NCI-H345 treated with DMSO at 0.1 percent for 48 hours (cell line): Measurements from ENCODE around the gene SPRTN.

ENCODE experiments used
- DNase-seq: peaks from one replicate; lab custom pipeline; 2025; ENCODE audit not compliant: unreplicated experiment; lab: John Stamatoyannopoulos, UW

SPRTN gene

DNA sequence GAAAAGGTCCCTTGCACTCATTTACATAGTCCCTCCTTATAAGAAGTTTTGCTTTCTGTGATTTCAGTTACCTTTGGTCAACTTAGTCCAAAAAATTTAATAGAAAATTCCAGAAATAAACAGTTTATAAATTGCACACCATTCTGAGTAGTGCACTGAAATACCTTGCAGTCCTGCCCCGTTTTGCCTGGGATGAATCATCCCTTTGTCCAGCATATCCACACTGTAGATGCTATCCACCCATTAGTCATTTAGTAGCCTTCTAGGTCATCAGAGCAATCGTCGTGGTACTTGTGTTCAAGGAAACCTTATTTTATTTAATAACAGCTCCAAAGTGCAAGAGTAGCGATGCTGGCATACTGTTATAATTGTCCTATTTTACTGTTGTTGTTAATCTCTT is 38.0 kb downstream of the SPRTN start:
- no peak for DNase-seq

DNA sequence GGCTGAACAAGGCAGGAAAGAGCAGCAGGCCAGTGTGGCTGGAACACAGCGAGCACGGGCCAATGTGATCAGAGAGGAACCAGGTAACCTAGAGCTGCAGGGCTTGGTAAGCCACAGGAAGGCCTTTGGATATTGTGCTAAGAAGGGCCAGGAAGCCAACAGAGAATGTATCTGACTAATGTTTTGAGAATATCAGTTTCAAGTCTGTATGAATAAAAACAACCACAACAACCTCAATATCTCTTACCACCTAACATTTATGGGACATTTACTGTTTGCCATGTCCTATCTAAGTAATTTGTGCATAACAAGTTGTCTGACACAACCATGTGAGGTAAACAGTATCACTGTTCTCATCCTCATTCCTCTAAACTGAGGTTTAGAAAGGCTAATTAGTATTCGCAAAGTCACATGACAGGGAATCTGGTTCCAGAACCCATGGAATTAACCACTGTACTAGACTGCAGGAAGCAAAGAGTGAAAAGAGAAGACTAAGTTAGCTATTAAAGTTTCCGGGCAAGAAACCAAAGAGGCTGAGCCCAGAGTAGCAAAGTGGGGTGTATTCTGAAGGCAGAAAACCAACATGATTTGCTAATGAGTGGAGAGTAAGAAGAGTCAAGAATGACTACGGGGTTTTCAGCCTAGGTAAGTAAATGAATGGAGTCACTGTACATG is 38.9 kb downstream of the SPRTN start:
- DNase-seq, result no peak

DNA sequence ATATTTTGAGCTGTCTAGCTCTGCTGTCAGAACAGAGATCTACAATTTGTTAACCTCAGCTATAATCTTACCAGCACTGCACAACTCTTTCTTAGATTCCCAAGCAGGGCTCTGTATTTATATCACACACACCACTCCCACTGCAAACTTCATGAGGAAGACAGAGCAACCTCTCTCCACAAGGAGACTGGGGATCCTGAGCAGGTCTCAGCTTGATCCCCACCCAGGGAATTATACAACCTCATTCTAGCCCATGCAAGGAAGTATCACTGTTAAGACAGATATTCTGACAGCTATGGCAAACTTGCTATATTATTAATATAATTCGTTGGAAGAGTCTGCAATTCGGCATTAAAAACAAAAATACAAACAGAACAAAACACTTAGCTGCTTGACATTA is 43.6 kb downstream of the SPRTN start:
- DNase-seq, result no peak

DNA sequence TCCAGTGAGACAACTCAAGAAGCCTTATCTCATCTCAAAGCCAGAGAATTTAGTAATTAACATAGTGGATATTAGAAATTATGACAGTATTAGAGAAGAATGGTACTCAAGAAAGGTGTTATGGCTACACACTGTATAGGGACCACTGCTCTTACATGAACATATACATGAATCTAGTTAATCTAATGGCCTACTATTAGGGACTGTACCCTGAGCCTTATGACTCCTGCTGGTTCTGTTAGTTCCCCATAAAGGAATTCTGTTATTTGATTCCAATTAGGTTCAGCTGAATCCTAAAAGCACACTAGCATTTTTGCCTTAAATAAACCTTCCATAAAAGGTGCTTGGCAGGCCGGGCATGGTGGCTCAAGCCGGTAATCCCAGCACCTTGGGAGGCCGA is 44.3 kb downstream of the SPRTN start:
- DNase-seq, result no peak

DNA sequence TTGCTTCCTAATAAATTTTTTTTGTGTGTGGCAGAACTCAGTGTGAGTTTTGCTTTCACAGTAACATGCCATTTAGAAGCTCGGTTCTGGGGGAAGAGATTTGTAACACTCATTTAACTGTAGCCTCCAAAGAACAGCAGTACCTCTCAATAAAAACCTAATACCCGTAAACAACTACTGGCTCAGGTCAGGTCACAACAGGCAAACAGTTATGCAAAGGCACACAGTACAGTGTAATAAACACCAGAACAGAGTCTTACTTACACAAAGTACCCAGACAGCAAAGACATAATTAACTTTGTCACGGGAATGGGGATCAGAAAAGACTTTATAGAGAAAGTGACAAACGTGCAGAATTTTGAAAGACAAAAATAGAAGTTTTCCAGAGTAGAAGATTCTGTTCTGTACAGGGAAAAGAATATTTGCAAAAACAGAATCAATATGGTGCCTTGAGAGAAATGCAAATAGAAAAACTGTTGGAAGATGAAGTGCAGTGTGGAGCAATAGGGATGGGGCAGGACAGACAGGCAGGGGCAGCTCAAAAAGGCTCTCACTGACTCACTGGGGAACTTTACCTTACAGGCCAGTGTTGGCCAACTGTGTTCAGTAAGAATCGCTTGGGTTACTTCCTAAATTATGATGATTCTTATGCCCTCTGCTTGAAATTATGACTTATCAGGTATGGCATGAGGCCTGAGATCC is 45.2 kb downstream of the SPRTN start:
- DNase-seq, result no peak

DNA sequence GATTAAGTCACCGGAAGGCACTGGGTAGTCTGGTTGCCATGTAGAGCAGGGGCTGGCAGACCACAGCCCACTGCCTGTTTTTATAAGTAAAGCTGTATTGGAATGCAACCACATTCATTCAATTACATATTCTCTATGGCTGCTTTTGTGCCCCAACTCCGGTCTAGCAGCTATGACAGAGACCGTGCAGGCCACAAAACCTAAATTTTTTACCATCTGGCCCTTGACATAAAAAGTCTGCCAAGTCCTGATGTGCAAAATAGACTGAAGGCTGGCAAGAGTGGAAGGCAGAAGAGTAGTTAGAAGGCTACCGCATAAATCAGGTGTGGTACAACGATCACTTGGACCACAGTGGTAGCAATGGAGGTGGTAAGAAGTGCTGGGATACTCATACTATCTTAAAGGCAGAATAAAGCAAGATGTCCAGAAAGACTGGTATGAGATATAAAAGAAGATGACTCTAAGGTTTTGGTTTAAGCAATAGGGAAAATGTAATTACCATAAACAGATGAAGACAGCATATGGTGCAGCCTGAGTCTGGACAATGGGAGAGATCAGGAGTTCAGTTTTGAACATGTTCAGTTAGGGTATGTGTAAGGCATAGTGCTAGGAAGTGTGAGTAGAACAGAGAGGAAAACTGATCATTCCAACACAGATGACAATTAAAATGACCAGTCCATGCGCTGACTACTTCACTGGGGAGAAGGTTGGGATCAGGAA is 46.8 kb downstream of the SPRTN start:
- DNase-seq, result no peak

DNA sequence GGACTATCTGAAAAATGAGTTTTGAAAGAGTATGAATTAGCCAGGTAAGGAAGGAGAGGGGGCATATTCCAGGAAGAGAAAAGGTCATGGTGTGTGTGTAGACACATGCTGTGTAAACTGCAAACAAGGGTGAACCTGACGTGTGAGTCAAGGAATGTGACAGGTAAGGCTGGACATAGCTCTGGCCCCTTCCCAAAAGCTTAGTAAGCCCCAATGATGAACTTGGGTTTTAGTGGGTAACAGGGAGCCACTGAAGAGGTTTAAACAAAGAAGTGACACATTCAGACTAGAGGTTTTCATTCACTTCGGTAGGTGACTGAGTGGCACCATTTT is 47.3 kb downstream of the SPRTN start:
- DNase-seq, result no peak

DNA sequence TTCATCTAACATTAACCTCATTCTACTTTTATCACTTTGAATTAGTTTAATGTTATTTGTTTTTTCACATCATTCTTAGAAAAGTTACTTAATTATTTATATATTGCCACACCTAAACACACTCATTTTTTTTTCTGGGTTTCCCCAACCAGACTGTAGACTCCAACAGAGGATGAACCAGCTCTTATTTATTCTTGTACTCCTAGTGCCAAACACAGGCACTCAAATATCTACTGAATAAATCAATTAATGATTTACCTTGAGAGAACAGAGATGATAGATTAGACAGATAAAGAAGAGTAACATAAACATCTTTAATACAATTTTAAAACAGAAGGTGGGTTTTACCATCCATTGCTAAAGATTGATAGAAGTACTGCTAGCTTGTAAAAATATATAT is 48.4 kb downstream of the SPRTN start:
- DNase-seq, result no peak

DNA sequence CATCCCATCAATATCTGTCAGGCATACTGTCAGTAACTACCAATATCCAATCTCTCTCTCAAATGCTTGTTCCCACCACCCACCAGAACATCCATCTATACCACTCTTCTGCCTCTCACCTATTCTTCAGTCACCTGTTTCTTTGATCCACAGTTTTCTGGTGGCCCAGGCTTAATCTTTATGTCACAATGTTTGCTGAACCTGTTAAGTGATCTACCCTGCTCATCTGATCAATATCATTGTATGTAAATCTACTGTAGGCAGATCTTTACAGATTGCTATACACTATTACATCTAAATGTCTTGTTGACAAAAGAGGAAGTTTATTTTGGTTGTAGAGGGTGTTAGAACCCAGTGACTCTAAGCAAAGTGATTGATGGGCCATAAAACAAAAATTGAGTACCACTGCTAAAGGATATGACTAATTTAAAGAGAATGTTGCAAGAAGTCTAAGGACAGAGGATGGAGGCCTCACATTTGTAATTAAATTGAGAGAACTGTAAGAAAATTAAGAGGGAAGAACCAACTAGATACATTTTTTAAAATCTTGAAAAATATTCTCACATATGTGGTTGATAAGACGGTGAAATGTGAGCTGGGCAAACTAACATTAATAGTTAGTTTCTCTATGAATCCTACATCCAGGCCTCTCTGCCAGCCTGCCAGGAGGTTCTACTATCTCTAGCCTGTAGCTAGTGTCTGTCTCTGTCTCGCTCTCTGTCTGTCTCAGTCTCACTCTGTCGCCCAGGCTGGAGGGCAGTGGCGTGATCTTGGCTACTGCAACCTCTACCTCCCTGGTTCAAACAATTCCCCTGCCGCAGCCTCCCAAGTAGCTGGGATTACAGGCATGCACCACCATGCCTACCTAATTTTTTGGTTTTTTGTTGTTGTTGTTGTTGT is 49.9 kb downstream of the SPRTN start:
- DNase-seq, result no peak

DNA sequence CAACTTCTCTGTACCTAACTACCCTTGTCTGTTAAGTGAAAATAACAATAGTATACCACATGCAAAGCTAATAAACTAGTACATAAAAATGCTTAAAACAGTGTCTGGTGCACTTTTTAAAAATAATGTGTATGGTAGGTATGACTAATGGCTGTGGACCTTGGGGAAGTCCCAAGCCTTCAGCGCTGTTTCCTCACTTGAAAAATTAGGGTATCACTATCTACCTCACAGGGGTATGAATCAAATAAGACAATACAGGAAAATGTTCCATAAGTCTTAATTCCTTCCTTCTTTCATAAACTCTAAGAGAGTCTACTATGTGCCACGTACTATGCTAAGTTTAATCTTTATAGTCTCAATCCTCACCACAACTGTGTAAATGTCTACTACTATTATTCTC is 52.0 kb downstream of the SPRTN start:
- no peak for DNase-seq

DNA sequence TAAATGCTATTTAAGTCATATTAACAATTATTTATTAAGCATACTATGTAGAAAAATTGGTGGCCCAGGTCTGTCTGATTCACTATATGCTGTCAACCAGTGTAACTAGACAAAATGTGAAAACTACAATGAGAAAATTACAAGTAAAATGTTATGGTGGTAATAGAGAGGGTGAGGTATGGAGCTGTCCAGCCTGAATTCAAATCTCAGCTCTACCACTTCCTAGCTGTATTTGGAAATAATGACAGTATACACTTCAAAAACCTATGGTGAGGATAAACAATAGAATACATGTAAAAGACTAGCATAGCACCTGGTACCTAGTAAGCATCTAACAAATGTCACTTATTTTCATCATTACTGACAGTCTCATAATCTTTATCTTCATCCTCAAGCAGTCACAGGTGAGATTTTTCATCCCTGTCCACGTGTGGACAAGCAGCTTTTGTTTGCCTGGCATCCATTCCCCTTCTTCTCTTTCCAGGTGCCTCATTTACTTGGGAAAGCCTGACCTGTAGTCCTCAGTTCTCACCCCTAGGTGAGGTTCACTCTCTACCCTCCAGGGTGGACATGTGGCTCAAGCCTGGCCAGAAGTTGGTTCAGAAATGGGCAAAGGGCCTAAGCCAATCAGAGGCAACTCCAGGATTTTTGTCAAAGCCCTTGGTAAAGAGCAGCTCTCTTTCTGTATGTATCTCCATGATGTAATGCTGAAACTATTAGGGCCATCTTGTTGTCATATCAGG is 54.5 kb downstream of the SPRTN start:
- DNase-seq, result no peak

DNA sequence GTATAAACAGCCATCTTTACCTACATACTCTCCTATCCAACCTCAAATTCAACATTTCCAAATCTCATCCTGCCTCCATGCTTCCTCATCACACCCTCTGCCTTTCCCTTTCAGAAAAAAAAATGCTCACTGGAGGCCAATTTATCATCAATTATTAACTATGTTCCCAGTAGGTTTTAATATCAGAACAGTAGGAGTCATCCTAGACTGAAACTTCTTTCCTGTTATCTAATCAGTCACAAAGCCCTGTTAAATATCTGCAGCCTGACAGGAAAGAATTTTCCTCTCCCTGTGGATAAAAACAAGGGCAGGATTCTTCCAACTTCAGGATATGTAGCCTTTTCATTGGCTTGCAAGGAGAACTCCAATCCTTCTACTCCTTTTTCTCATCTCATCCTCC is 55.6 kb downstream of the SPRTN start:
- DNase-seq, result no peak

DNA sequence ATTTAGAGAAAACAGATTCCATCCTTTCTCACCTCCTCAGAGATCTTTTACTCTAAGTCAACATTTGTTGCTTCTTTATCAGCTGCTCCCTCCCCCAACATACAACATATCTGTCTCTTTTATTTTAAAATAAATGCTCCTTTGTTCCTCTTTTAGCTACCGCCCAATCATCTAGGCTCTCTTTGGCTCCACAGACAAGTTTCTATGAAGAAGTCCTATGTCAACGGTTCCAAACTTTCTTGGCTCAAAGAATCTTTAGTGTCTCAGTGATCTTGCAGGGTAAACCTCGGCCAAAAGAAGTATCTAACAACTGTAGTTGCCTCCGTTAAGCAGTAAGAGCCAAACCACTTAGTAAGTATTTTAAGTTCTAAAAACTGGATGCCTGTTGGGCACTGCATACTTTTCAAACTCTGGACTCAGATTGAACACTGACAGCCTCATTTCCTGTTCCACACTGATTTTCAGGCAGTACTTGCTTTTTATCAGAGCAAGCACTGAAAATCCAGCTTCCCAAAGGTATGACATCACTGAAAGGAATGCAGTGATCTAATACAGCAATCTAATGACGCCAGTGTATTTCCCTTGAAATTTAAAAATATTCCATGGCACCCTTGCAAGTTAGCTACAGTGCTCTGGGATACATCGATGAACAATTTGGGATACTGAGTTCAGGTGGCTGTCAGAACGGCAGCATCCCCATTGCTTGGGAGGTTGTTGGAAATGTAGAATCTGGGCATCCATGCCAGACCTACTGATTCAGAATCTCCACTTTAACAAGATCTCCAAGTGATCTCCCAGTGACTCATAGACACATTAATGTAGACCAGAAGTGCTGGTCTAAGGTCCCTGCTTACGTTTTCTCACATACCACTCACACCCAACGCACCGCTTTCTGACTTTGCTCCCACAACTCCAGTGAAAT is 57.2 kb downstream of the SPRTN start:
- DNase-seq, result no peak

DNA sequence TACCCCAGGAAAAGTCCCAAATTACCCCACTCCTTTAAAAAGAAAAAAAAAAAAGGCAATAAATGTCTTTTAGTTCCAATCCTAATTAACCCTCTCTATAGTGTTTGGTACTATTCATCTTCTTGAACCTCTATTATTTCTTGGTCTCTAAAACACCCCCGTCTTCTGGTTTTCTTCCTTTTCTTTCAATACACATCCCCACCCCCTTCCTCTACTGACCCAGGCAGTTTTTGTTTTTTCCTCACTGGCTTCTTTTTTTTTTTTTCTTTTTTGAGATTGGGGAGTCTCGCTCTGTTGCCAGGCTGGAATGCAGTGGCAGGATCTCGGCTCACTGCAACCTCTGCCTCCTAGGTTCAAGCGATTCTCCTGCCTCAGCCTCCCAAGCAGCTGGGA is 57.9 kb downstream of the SPRTN start:
- no peak for DNase-seq

DNA sequence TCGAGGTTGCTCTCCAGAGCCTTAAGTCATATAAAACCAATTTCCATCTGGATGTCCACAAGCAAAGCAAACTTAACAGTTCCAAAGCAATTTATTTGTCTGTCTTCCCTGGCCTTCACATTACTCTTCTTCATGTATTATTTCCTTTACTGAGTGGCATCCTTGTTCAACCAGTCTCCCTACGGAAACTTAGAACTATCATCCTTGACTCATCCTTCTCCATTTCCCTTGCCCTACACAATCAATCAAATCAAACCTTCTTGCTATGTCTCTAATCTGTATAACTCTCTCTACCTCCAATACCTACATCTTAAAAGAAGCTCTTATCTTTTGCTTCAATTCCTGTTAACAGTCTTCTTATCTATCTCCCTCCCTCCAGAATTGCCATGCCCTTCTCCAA is 58.5 kb downstream of the SPRTN start:
- DNase-seq, result no peak

DNA sequence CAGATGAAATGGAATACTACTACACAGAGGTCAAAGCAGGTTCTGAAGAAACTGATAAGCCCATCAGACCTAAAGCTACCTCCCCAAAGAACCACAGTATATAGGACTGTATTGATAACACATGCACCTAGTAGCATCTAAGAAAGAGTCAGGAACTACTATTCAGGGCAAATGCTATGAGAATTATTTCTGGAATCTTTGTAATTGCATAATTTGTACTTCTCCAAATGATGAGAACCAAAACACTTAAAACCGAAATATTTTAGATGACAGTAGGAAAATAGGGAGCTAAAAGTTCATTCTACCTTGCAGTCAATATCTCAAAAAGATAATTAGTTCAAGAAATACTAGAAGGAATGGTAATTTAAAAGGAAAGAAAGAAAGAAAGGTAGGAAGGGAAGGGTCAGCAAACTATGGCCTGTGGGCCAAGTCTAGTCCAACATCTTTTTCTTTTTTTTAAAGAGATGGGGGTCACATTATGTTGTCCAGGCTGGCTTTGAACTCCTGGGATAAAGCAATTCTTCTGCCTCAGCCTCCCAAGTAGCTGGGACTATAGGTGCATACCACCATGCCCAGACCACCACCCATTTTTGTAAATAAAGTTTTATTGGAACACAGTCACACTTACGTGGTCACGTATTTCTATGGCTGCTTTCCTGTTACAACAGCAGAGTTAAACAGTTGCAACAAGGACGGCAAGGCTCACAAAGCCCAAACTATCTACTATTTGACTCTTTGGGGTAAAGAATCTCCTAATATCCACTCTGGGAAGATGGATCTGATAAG is 60.0 kb downstream of the SPRTN start:
- no peak for DNase-seq

DNA sequence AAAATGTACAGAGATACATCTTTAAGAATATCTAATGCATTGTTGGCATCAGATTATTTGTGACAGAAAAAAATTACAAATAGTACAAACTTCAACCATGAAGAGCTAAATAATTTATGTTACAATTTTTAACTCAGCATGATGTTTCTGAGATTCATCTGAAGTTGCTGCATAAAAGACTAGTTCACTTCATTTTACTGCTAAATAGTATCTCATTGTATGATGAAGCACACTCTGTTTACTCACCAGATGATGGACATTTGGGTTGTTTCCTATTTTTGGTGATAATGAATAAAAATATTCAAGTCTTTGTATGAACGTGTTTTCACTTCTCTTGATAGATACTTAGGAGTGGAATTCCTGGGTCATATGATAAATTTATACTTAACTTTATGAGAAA is 63.4 kb downstream of the SPRTN start:
- no peak for DNase-seq

DNA sequence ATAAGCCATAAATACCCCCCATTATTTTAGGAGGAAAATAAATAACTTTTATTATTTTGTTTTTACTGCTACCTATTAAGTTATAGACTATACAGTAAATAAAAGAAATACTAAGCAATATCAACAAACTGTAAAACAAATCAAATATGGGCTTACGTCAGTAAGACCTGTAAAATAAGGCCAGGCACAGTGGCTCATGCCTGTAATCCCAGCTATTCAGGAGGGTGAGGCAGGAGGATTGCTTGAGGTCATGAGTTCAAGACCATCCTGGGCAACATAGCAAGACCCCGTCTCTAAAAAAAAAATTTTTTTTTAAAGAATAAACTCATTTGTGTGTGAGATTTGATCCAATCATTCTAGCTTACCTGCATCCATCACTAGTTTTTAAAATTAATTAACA is 66.2 kb downstream of the SPRTN start:
- no peak for DNase-seq
